DND-41 (cell line): ENCODE results near the gene VAV2.

Experiments
- CTCF ChIP-seq: IDR thresholded peaks from 2 replicates; pipeline ENCODE4 v1.5.1; 2012; ENCODE audit warnings: borderline replicate concordance, low read length, moderate library complexity, mild to moderate bottlenecking; ENCODE audit not compliant: poor library complexity, severe bottlenecking; ENCODE audit errors: extremely low read depth
- EZH2 ChIP-seq: IDR thresholded peaks from 3 replicates; pipeline ENCODE4 v1.6.1; 2012; ENCODE audit warnings: borderline replicate concordance, low read depth, mild to moderate bottlenecking, moderate library complexity, low read length, inconsistent platforms; ENCODE audit not compliant: severe bottlenecking

- TF ChIP-seq CTCF (no peak), EZH2 (no peak)
Measured at GRCh38 chr9:133788045-133788818, 203.9 kb downstream of the VAV2 start.
